ENCODE measurements around the gene MYLK. TPM values are rescaled to one million over a fixed set of nuclear protein-coding genes. Genes with fewer than 3 reads are reported as not detected.

MYLK gene
- polyA plus RNA-seq, 1 donor (not counting 4 experiments of a cell fraction or from before 2014, with no cell fraction given): 7.8 TPM

DNA sequence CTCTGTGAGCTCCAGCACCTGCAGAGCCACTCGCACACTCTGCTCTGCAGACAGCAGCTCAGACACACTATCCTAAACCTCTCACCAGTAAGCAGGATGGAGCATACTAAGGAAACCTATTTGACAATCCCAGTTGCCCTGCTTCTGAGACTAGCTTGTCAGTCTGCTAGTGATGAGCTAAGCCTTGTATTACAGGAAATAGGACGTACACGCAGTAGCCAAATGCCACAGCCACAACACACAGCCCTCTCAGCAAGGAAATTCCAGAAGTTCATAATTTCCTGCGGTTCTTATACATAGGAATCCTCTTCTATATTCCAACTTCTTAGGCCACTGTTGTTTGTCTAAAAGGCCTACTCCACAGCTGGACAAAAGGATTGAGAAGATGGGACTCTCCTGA is 74.5 kb downstream of the MYLK start:
- no peak overlapping the region for H3K4me3 ChIP-seq (ENCODE audit: control insufficient read depth in 2 of 3, extremely low read depth in 1 of 3, insufficient read depth in 2 of 3, low read depth in 1 of 3, low read length in 3 of 3)
- no peaks in the 10 kb centered on the region for H3K9me3 ChIP-seq (ENCODE audit: control insufficient read depth, low read depth, low read length)
- H3K36me3 ChIP-seq (ENCODE audit: control insufficient read depth in 2 of 2, extremely low read depth in 1 of 2, insufficient read depth in 2 of 2, low read length in 2 of 2): no peaks in the 10 kb centered on the region
- dilution Hi-C loops (cut with MboI; ENCODE audit: extremely low pct_ligation_motif_present, low sequenced_read_pairs): no loop called here
- no peak overlapping the region for H3K9ac ChIP-seq (ENCODE audit: control insufficient read depth, extremely low read depth, insufficient read depth, low read length)
- DNase-seq (ENCODE audit: low read depth, low spot score) (no peak), FAIRE-seq (peak; percentile 9)
- no peak overlapping the region for H3K4me2 ChIP-seq (ENCODE audit: control insufficient read depth, extremely low read depth, insufficient read depth, low read depth, low read length)
- H3K4me1 ChIP-seq (ENCODE audit: control insufficient read depth, extremely low read depth, insufficient read depth, low read length): peaks cover 21% of the 10 kb centered on the region
- no peaks in the 10 kb centered on the region for H4K20me1 ChIP-seq (ENCODE audit: control insufficient read depth, extremely low read depth, insufficient read depth, low read length)
- H3K27ac ChIP-seq (ENCODE audit: control insufficient read depth, insufficient read depth, low read length): no peak overlapping the region
- H2AFZ ChIP-seq (ENCODE audit: control insufficient read depth, low read length): no peak overlapping the region
- no peaks in the 10 kb centered on the region for H3K9me1 ChIP-seq (ENCODE audit: control insufficient read depth, extremely low read depth, insufficient read depth, low read length)
- H3K79me2 ChIP-seq (ENCODE audit: control insufficient read depth, insufficient read depth, low read length): no peaks in the 10 kb centered on the region
- no peaks in the 10 kb centered on the region for H3K27me3 ChIP-seq (ENCODE audit: control insufficient read depth, extremely low read depth, insufficient read depth, low read length)
- TF ChIP-seq, protein P1, sequence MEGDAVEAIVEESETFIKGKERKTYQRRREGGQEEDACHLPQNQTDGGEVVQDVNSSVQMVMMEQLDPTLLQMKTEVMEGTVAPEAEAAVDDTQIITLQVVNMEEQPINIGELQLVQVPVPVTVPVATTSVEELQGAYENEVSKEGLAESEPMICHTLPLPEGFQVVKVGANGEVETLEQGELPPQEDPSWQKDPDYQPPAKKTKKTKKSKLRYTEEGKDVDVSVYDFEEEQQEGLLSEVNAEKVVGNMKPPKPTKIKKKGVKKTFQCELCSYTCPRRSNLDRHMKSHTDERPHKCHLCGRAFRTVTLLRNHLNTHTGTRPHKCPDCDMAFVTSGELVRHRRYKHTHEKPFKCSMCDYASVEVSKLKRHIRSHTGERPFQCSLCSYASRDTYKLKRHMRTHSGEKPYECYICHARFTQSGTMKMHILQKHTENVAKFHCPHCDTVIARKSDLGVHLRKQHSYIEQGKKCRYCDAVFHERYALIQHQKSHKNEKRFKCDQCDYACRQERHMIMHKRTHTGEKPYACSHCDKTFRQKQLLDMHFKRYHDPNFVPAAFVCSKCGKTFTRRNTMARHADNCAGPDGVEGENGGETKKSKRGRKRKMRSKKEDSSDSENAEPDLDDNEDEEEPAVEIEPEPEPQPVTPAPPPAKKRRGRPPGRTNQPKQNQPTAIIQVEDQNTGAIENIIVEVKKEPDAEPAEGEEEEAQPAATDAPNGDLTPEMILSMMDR (optimal IDR thresholded peaks at IDR 0.05 in 1 of 3, IDR thresholded peaks at IDR 0.05 in 1 of 3, conservative IDR thresholded peaks at IDR 0.05 in 1 of 3; ENCODE audit: extremely low read depth in 1 of 3, insufficient read depth in 2 of 3, low read length in 3 of 3): no peak
- TF ChIP-seq EZH2 (IDR thresholded peaks at IDR 0.05; ENCODE audit: low read length): no peak

DNA sequence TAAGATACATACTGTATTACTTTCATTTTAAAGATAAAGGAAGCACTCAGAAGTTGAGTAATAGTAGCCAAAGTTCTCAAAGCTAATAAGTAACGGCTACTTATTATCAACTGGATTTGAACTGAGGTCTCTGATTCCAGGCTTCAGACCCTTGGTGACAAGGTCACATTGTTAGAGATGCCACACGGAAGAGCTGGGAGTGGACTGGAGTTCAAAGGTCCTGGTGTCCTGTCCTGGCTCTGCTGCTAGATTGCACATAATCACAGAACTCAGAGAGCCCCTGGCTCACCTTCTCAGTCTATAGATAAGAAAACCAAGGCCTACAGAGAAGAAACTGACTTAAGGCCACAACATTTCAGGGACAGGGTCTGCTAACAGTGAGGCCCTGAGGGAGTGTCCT is 75.3 kb downstream of the MYLK start:
- Histone ChIP-seq H3K9me1 (ENCODE audit: control insufficient read depth, extremely low read depth, insufficient read depth, low read length) (no peaks in the 10 kb centered on the region), H2AFZ (ENCODE audit: control insufficient read depth, low read length) (no peak overlapping the region), H3K9ac (ENCODE audit: control insufficient read depth, extremely low read depth, insufficient read depth, low read length) (no peak overlapping the region), H3K27ac (ENCODE audit: control insufficient read depth, insufficient read depth, low read length) (no peak overlapping the region), H4K20me1 (ENCODE audit: control insufficient read depth, extremely low read depth, insufficient read depth, low read length) (no peaks in the 10 kb centered on the region), H3K4me1 (ENCODE audit: control insufficient read depth, extremely low read depth, insufficient read depth, low read length) (peaks cover 19% of the 10 kb centered on the region), H3K27me3 (ENCODE audit: control insufficient read depth, extremely low read depth, insufficient read depth, low read length) (no peaks in the 10 kb centered on the region), H3K36me3 (ENCODE audit: control insufficient read depth in 2 of 2, extremely low read depth in 1 of 2, insufficient read depth in 2 of 2, low read length in 2 of 2) (no peaks in the 10 kb centered on the region), H3K4me3 (ENCODE audit: control insufficient read depth in 2 of 3, extremely low read depth in 1 of 3, insufficient read depth in 2 of 3, low read depth in 1 of 3, low read length in 3 of 3) (no peak overlapping the region), H3K9me3 (ENCODE audit: control insufficient read depth, low read depth, low read length) (no peaks in the 10 kb centered on the region), H3K79me2 (ENCODE audit: control insufficient read depth, insufficient read depth, low read length) (no peaks in the 10 kb centered on the region), H3K4me2 (ENCODE audit: control insufficient read depth, extremely low read depth, insufficient read depth, low read depth, low read length) (no peak overlapping the region)
- DNase-seq (ENCODE audit: low read depth, low spot score): no peak
- FAIRE-seq: no peak
- dilution Hi-C loops (cut with MboI; ENCODE audit: extremely low pct_ligation_motif_present, low sequenced_read_pairs): no loop called here
- TF ChIP-seq EZH2 (IDR thresholded peaks at IDR 0.05; ENCODE audit: low read length): no peak

DNA sequence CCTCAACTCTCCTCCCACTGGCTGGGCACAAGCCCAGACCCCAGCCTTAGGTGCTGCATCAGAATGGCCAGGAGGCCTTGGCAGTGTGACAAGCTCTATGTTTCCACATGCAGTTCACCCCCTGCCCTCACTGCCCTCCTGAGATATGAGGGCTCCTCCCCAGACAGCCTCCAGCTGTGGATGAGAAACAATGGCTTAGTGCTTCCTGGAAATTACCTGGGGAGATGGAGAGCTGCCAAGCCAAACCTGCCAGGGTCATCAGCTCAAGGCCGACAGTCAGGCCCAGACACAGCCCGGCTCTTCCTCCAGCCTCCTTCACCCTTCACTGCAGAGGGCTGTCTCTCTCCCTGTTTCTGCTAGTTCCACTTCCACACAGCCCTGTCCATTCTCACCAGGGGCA is 76.3 kb downstream of the MYLK start:
- H3K4me3 ChIP-seq (ENCODE audit: control insufficient read depth in 2 of 3, extremely low read depth in 1 of 3, insufficient read depth in 2 of 3, low read depth in 1 of 3, low read length in 3 of 3): peak overlapping the region in 2 of 3 experiments; percentile 21 to 24
- dilution Hi-C loops (cut with MboI; ENCODE audit: extremely low pct_ligation_motif_present, low sequenced_read_pairs): no loop called here
- peak overlapping the region; percentile 51 for H2AFZ ChIP-seq (ENCODE audit: control insufficient read depth, low read length)
- no peaks in the 10 kb centered on the region for H3K79me2 ChIP-seq (ENCODE audit: control insufficient read depth, insufficient read depth, low read length)
- no peaks in the 10 kb centered on the region for H3K9me3 ChIP-seq (ENCODE audit: control insufficient read depth, low read depth, low read length)
- peak overlapping the region; percentile 69 for H3K4me2 ChIP-seq (ENCODE audit: control insufficient read depth, extremely low read depth, insufficient read depth, low read depth, low read length)
- H3K9ac ChIP-seq (ENCODE audit: control insufficient read depth, extremely low read depth, insufficient read depth, low read length): no peak overlapping the region
- no peak for DNase-seq (ENCODE audit: low read depth, low spot score)
- H4K20me1 ChIP-seq (ENCODE audit: control insufficient read depth, extremely low read depth, insufficient read depth, low read length): no peaks in the 10 kb centered on the region
- H3K4me1 ChIP-seq (ENCODE audit: control insufficient read depth, extremely low read depth, insufficient read depth, low read length): peaks cover 18% of the 10 kb centered on the region
- peak; percentile 92 for FAIRE-seq
- no peak overlapping the region for H3K27ac ChIP-seq (ENCODE audit: control insufficient read depth, insufficient read depth, low read length)
- no peaks in the 10 kb centered on the region for H3K36me3 ChIP-seq (ENCODE audit: control insufficient read depth in 2 of 2, extremely low read depth in 1 of 2, insufficient read depth in 2 of 2, low read length in 2 of 2)
- H3K9me1 ChIP-seq (ENCODE audit: control insufficient read depth, extremely low read depth, insufficient read depth, low read length): no peaks in the 10 kb centered on the region
- H3K27me3 ChIP-seq (ENCODE audit: control insufficient read depth, extremely low read depth, insufficient read depth, low read length): no peaks in the 10 kb centered on the region
- TF ChIP-seq, protein P1 (optimal IDR thresholded peaks at IDR 0.05 in 1 of 3, IDR thresholded peaks at IDR 0.05 in 1 of 3, conservative IDR thresholded peaks at IDR 0.05 in 1 of 3; ENCODE audit: extremely low read depth in 1 of 3, insufficient read depth in 2 of 3, low read length in 3 of 3): peak in 1 of 3 experiments; percentile 12
- TF ChIP-seq EZH2 (IDR thresholded peaks at IDR 0.05; ENCODE audit: low read length): no peak

All from keratinocyte (primary cell).